Testis (tissue), 3 donors: Measurements from ENCODE around the gene EBI3. TPM values are rescaled to one million over a fixed set of nuclear protein-coding genes. Genes with fewer than 3 reads are reported as not detected.
"Not testable (repeated sequence)": the region's sequence is repeated elsewhere in the genome, so short reads cannot be mapped to it uniquely, and the experiment has no call there.

ENCODE experiments used
- DNase-seq: peaks from one replicate; pipeline ENCODE4 v3.0.0-alpha.2; 2019
- H3K27ac ChIP-seq, 2 donors: fragments of 200-600 bp; sonication (generic); one replicate each; pipeline ENCODE4 v1.5.1; 2019
- H3K27me3 ChIP-seq: fragments of 200-600 bp; sonication (generic); one replicate; pipeline ENCODE4 v1.5.1; 2019
- H3K36me3 ChIP-seq: fragments of 200-600 bp; sonication (generic); one replicate; pipeline ENCODE4 v1.5.1; 2017; ENCODE audit warnings: low read depth; ENCODE audit errors: missing control alignments
- H3K4me1 ChIP-seq: fragments of 200-600 bp; sonication (generic); one replicate; pipeline ENCODE4 v1.5.1; 2019
- H3K4me3 ChIP-seq, 2 donors: fragments of 200-600 bp; sonication (generic); one replicate each; pipeline ENCODE4 v1.5.1; 2017 to 2019
- H3K9me3 ChIP-seq: fragments of 200-600 bp; sonication (generic); one replicate; pipeline ENCODE4 v1.5.1; 2017
- POLR2A ChIP-seq: fragments of 450-650 bp; IDR thresholded peaks from one replicate; pipeline ENCODE4 v1.6.1; 2017; ENCODE audit warnings: antibody characterized with exemption, mild to moderate bottlenecking, moderate library complexity
- WGBS, 2 donors: methylation state at CpG; one replicate each; pipeline ENCODE4 v1.1.5; 2018; 5-methylcytosine and 5-hydroxymethylcytosine counted together
- intact Hi-C: fragments of 100-400 bp; cut with DNase I; formaldehyde crosslinking; loops from one replicate; pipeline ENCODE4 v1.15.1; 2023; ENCODE audit warnings: low total_unique reads
- polyA plus RNA-seq: library from polyadenylated mRNA; stranded (reverse); fragments of 350-450 nt; fragmentation: Illumina TruSeq; extraction: RNeasy Lipid Tissue Mini Kit (QIAGEN cat#74804); gene quantifications from one replicate; pipeline ENCODE4 v1.2.3, GENCODE V29; 2014; ENCODE audit warnings: low read depth, low replicate concordance; ENCODE audit not compliant: insufficient read depth
- total RNA-seq, 2 donors: library from RNA; depleted of rRNA; stranded (reverse); fragments of >200 nt; gene quantifications; one replicate each; pipeline ENCODE4 v1.2.3, GENCODE V29; 2016
- TF ChIP-seq, protein P1 (sequence below), 3 experiments: fragments of 450-650 bp in 2 of 3; fragments of 200-600 bp in 1 of 3; sonication (generic) in 1 of 3; IDR thresholded peaks; one replicate each; pipeline ENCODE4 v1.5.1; 2016 to 2019; ENCODE audit warnings: antibody characterized with exemption in 3 of 3, mild to moderate bottlenecking in 2 of 3, moderate library complexity in 1 of 3

The EBI3 gene
- total and polyA plus RNA-seq, 3 donors from 2014 or later: 1.3 to 8.4 (median 1.9) TPM

GRCh38 chr19:4189641-4190040, 39.7 kb upstream of the EBI3 start:
- TF ChIP-seq, protein P1, sequence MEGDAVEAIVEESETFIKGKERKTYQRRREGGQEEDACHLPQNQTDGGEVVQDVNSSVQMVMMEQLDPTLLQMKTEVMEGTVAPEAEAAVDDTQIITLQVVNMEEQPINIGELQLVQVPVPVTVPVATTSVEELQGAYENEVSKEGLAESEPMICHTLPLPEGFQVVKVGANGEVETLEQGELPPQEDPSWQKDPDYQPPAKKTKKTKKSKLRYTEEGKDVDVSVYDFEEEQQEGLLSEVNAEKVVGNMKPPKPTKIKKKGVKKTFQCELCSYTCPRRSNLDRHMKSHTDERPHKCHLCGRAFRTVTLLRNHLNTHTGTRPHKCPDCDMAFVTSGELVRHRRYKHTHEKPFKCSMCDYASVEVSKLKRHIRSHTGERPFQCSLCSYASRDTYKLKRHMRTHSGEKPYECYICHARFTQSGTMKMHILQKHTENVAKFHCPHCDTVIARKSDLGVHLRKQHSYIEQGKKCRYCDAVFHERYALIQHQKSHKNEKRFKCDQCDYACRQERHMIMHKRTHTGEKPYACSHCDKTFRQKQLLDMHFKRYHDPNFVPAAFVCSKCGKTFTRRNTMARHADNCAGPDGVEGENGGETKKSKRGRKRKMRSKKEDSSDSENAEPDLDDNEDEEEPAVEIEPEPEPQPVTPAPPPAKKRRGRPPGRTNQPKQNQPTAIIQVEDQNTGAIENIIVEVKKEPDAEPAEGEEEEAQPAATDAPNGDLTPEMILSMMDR (IDR thresholded peaks at IDR 0.05): no peak
- no peak for TF ChIP-seq POLR2A
- no peaks in the 10 kb centered on the region for H3K36me3 ChIP-seq
- H3K4me1 ChIP-seq: no peaks in the 10 kb centered on the region
- H3K9me3 ChIP-seq: no peaks in the 10 kb centered on the region
- DNase-seq: no peak
- H3K27ac ChIP-seq: no peak overlapping the region
- intact Hi-C loops: no loop called here
- WGBS, 2 donors: 78 to 88% methylated on average over 5 of the region's 5 CpGs
- no peak overlapping the region for H3K4me3 ChIP-seq
- no peaks in the 10 kb centered on the region for H3K27me3 ChIP-seq

DNA sequence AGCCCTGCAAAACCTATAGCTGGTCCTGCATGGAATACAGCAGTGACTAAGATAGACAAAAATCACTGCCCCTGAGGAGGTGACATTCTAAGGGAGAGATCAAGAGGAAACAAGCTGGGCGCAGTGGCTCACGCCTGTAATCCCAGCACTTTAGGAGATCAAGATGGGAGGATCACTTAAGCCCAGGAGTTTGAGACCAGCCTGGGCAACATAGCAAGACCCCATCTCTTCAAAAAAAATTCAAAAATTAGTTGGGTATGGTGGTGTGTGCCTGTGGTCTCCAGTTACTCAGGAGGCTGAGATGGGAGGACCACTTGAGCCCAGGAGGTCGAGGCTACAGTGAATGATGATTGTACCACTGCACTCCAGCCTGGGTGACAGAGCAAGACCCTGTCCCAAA, 36.8 kb upstream of the EBI3 start:
- 86 to 92% methylated on average over 3 of the region's 3 CpGs for WGBS, 2 donors
- H3K9me3 ChIP-seq, H3K36me3 ChIP-seq, H3K27ac ChIP-seq, H3K4me3 ChIP-seq, DNase-seq, H3K27me3 ChIP-seq, intact Hi-C loops, H3K4me1 ChIP-seq: not testable (repeated sequence)

- no peak for DNase-seq
- 58 to 66% methylated on average over 7 of the region's 7 CpGs for WGBS, 2 donors
- H3K9me3 ChIP-seq: no peaks in the 10 kb centered on the region
- H3K4me1 ChIP-seq: no peaks in the 10 kb centered on the region
- no peak overlapping the region for H3K4me3 ChIP-seq
- intact Hi-C loops: no loop called here
- H3K27ac ChIP-seq: no peak overlapping the region
- no peaks in the 10 kb centered on the region for H3K36me3 ChIP-seq
- no peak for TF ChIP-seq POLR2A
- TF ChIP-seq, protein P1 (IDR thresholded peaks at IDR 0.05): no peak
- H3K27me3 ChIP-seq: no peaks in the 10 kb centered on the region
Measured at GRCh38 chr19:4194353-4194752, 35.0 kb upstream of the EBI3 start.

DNA sequence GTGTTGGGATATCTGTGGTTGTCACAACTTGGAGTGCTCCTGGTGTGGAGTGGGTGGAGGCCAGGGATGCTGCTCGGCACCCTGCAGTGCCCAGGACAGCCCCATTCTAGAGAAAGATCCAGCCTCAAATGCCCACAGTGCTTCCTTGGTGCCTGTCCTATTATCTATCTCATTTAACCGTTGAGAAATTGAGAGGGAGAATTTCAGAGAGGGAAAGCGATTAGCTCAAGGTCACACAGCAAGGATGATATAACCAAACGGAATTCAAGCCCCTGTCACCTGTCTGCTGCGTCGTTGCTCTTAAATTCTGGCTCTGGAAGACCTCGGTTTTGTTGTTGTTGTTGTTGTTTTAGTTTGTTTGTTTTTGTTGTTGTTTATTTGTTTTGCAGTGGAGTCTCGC, 33.3 kb upstream of the EBI3 start:
- intact Hi-C loops: no loop called here

DNA sequence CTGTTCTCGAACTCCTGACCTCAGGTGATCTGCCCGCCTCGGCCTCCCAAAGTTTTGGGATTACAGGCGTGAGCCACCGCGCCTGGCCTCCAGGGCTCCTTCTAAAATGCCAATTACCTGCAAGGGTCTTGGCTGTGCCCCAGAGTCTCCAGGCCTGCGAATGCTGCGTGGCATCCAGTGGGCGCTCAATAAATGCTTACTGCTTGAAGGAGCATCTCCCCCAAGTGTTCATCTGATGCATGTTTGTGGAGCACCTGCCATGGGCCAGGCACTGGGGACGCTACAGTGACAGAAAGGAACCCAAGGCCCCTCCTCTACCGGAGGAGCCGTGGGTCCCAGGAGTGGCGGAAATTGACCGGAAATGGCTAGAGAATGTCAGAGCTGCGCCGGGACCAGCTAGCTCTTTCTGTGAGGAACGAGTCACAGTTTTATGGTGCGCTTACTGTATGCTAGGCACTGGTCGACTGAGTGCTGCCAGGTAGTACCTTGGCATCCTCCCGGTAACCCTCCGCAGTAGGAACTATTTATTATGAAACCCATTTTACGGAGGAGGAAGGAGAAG, 32.7 kb upstream of the EBI3 start:
- WGBS, 2 donors: 55 to 79% methylated on average over 21 to 22 of the region's 22 CpGs
- no peaks in the 10 kb centered on the region for H3K27me3 ChIP-seq
- no peaks in the 10 kb centered on the region for H3K9me3 ChIP-seq
- intact Hi-C loops: no loop called here
- no peaks in the 10 kb centered on the region for H3K36me3 ChIP-seq
- TF ChIP-seq, protein P1 (IDR thresholded peaks at IDR 0.05): no peak
- TF ChIP-seq POLR2A: no peak
- DNase-seq: no peak
- H3K27ac ChIP-seq: no peak overlapping the region
- H3K4me1 ChIP-seq: no peaks in the 10 kb centered on the region
- no peak overlapping the region for H3K4me3 ChIP-seq

More for the DNA sequence above, 33.3 kb upstream of the EBI3 start:
- H3K9me3 ChIP-seq: no peaks in the 10 kb centered on the region
- 65 to 66% methylated on average over 8 of the region's 8 CpGs for WGBS, 2 donors
- H3K36me3 ChIP-seq: no peaks in the 10 kb centered on the region
- no peaks in the 10 kb centered on the region for H3K4me1 ChIP-seq
- DNase-seq: no peak
- no peak overlapping the region for H3K27ac ChIP-seq
- no peak overlapping the region for H3K4me3 ChIP-seq
- no peaks in the 10 kb centered on the region for H3K27me3 ChIP-seq
- TF ChIP-seq, protein P1 (IDR thresholded peaks at IDR 0.05): no peak
- TF ChIP-seq POLR2A: no peak
